Cardiac fibroblast (primary cell): Measurements from ENCODE around the gene TMEM240.
"Not testable (repeated sequence)": the region's sequence is repeated elsewhere in the genome, so short reads cannot be mapped to it uniquely, and the experiment has no call there.

Experiments used
- DNase-seq, 2 donors: peaks; one replicate each; pipeline versions ENCODE4 v3.0.0 to v3.0.0-alpha.2; 2010; ENCODE audit warnings: low read depth in 2 of 2
- H3K4me3 ChIP-seq, 2 donors: replicated peaks in 1 of 2; 1 replicate in 1 of 2; 2 replicates in 1 of 2; pipeline ENCODE4 v1.5.1; 2011; ENCODE audit warnings: low read depth in 2 of 2, low read length in 2 of 2, mild to moderate bottlenecking in 2 of 2, moderate library complexity in 1 of 2
- CTCF ChIP-seq: IDR thresholded peaks from one replicate; pipeline ENCODE4 v1.5.1; 2011; ENCODE audit warnings: low read depth, mild to moderate bottlenecking, low read length, inconsistent platforms

The TMEM240 gene

GRCh38 chr1:1529321-1529720 lies 11.1 kb downstream of the TMEM240 start:
- no peak for TF ChIP-seq CTCF
- no peak overlapping the region for H3K4me3 ChIP-seq
- DNase-seq = no peak

GRCh38 chr1:1528301-1529267 lies 11.8 kb downstream of the TMEM240 start:
- TF ChIP-seq CTCF = no peak
- no peak for DNase-seq

DNA sequence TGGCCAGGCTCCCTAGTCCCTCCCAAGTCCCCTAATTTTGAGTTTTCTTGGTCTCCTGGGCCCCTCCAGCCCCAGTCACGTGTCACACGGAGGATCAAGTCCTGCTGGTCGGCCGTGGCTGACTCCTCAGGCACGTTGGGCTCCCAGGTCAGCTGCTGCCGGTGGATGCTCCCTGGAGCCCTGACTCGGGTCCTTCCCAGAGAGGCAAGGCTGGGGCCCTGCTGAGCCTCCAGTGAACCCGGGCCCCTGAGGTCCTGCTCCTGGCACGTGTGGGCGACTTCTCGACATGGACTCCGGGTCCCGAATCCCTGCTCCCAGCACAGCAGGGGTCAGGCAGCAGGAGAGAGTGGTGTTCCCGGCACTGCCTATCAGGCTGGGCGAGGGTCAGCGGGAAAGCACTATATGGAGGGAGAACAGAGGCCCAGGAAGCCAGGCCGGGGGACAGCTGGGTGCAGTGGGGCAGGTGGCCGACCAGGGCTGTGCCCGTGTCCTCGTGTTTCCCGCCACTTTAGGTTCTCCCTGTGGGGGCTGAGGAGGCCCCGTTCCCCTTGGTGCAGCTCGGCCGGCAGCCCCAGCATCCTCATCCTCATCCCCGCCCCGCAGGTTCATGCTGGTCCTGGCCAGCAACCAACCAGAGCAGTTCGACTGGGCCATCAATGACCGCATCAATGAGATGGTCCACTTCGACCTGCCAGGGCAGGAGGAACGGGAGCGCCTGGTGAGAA lies 13.2 kb downstream of the TMEM240 start:
- H3K4me3 ChIP-seq = no peak overlapping the region
- TF ChIP-seq CTCF = no peak
- DNase-seq = no peak

More at GRCh38 chr1:1528301-1529267, 11.8 kb downstream of the TMEM240 start:
- H3K4me3 ChIP-seq = no peak overlapping the region

DNA sequence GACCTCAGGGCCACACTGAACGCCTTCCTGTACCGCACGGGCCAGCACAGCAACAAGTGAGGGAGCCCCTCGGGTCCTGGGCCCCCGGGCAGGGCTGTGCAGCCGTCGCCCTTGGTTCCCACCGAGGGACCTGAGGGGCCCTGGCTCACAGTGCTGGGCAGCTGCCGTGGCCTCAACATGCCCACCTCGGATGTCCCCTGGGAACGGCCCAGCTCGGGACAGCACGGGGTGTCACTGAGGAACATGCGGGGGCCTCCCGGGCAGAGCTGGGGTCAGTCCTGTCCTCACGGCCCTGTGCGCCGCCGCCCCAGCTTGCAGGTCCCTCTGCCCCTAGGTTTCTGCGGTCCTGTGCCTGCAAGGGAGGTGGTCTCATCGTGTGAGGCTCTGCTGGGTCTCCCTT lies 13.9 kb downstream of the TMEM240 start:
- not testable (repeated sequence) for DNase-seq, H3K4me3 ChIP-seq

GRCh38 chr1:1524750-1525383 lies 15.6 kb downstream of the TMEM240 start:
- not testable (repeated sequence) for DNase-seq

GRCh38 chr1:1523651-1524050 lies 16.8 kb downstream of the TMEM240 start:
- not testable (repeated sequence) for H3K4me3 ChIP-seq, DNase-seq

More at GRCh38 chr1:1524750-1525383, 15.6 kb downstream of the TMEM240 start:
- H3K4me3 ChIP-seq = not testable (repeated sequence)

GRCh38 chr1:1523226-1523625 lies 17.2 kb downstream of the TMEM240 start:
- not testable (repeated sequence) for DNase-seq, H3K4me3 ChIP-seq

GRCh38 chr1:1522536-1522935 lies 17.9 kb downstream of the TMEM240 start:
- H3K4me3 ChIP-seq, DNase-seq: not testable (repeated sequence)

GRCh38 chr1:1521331-1521730 lies 19.1 kb downstream of the TMEM240 start:
- H3K4me3 ChIP-seq = no peak overlapping the region
- TF ChIP-seq CTCF = no peak
- no peak for DNase-seq

DNA sequence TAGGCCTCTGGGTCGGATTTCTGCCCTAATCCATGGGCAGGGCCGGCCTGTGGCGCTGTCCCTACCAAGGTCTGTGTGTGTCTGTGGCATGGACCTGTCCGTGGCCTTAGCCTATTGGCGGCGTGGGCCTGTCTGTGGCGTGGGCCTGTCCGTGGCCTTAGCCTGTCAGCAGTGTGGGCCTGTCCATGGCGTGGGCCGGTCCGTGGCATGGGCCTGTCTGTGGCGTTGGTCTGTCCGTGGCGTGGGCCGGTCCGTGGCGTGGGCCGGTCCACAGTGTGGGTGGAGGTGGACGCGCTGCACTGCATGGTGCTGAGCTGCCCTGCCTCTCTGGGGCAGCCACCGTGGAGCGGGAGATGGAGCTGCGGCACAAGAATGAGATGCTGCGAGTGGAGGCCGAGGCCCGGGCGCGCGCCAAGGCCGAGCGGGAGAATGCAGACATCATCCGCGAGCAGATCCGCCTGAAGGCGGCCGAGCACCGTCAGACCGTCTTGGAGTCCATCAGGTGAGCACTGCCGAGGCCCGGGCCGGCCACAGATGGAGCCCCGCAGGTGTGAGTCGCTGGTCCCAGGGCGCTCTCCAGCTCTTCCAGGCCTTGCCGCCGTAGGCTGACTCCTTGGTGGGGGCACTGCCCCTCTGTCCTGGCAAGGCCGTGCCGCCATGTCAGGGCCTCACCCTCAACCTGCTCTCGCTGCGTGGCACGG lies 20.5 kb downstream of the TMEM240 start:
- not testable (repeated sequence) for H3K4me3 ChIP-seq

DNA sequence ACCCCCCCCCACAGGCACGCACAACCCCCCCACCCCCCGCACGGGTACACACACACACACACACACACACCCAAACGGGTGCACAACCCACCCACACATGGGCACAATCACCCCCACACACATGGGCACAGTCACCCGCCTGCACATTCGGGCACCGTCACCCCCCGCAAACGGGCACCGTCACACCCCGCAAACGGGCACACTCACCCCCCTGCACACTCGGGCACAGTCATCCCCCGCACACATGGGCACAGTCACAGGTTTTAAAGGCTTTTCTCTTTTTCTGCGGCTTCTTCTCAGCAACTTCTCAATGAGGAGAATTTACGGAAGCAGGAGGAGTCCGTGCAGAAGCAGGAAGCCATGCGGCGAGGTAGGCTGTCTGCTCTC lies 21.8 kb downstream of the TMEM240 start:
- not testable (repeated sequence) for DNase-seq, H3K4me3 ChIP-seq

More for the DNA sequence above, 20.5 kb downstream of the TMEM240 start:
- not testable (repeated sequence) for DNase-seq
